ENCODE measurements around the gene XCR1. TPM values are rescaled to one million over a fixed set of nuclear protein-coding genes. Genes with fewer than 3 reads are reported as not detected.

The XCR1 gene
- total and polyA plus RNA-seq, 12 donors, result 0.01 to 0.72 (median 0.09) TPM; not detected in 7

DNA sequence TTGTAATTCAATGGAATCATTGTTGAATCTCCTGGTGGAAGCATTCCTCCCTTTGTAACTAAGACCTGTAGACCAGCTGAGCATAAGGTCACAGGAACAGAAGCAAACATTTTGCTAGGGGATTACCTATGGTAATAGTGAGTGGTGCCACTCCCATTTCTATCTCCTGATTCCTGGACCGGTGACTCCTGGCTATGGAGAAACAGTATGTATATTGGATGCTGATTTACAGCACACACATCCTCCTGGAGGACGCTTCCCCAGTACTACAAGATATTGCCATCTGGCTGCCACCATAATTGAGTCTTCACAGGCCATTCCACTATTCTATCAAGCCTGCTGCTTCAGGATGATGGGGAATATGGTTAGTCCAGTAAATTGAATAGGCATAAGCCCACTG, 33.3 kb upstream of the XCR1 start:
- TF ChIP-seq, protein P1, sequence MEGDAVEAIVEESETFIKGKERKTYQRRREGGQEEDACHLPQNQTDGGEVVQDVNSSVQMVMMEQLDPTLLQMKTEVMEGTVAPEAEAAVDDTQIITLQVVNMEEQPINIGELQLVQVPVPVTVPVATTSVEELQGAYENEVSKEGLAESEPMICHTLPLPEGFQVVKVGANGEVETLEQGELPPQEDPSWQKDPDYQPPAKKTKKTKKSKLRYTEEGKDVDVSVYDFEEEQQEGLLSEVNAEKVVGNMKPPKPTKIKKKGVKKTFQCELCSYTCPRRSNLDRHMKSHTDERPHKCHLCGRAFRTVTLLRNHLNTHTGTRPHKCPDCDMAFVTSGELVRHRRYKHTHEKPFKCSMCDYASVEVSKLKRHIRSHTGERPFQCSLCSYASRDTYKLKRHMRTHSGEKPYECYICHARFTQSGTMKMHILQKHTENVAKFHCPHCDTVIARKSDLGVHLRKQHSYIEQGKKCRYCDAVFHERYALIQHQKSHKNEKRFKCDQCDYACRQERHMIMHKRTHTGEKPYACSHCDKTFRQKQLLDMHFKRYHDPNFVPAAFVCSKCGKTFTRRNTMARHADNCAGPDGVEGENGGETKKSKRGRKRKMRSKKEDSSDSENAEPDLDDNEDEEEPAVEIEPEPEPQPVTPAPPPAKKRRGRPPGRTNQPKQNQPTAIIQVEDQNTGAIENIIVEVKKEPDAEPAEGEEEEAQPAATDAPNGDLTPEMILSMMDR (IDR thresholded peaks at IDR 0.05), result no peak
- H3K27me3 ChIP-seq, result peaks cover 0 to 11% (median 0%) of the 10 kb centered on the region in 7 donors
- ATAC-seq, result no peak
- H3K27ac ChIP-seq, result no peak overlapping the region
- WGBS, 2 donors, result 86 to 89% methylated on average over 2 of the region's 2 CpGs
- no peak overlapping the region for H3K4me3 ChIP-seq
- H3K9me3 ChIP-seq, result no peaks in the 10 kb centered on the region
- intact Hi-C loops (cut with DNase I), result loop anchor here in 3 of 10 donors (5.0 to 10.0 kb wide), 3 partner anchors 48 to 66 kb away; partner anchors contain the start of gene FYCO1 (in 2 of the 3)
- H3K36me3 ChIP-seq, result no peaks in the 10 kb centered on the region
- H3K4me1 ChIP-seq, result peaks cover 0 to 51% (median 19%) of the 10 kb centered on the region in 9 donors
- DNase-seq, result no peak

DNA sequence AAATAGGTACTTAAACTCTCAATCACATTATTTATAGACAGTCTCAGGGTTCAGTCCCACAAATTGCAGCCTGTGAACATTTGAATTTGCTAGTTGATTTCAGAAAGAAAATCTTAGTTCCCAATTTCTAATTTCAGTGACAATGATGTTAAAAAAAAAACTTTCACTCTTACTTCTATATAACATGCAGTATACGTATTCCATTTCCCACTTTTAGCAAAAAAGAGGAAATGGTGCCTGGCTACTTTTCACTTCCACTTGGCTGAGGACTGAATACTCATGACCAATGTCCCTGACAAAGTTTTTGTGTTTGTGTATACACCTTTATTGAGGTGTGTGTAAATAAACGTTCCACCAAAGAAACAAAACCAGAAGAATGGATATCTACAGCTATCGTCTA, 32.1 kb upstream of the XCR1 start:
- 49 to 51% methylated on average over 3 of the region's 3 CpGs for WGBS, 2 donors
- TF ChIP-seq, protein P1 (IDR thresholded peaks at IDR 0.05), result no peak
- peaks cover 0 to 11% (median 0%) of the 10 kb centered on the region in 7 donors for H3K27me3 ChIP-seq
- H3K27ac ChIP-seq, result no peak overlapping the region
- intact Hi-C loops (cut with DNase I), result no loop called here
- no peaks in the 10 kb centered on the region for H3K9me3 ChIP-seq
- peak in 1 of 8 donors; percentile 56 for ATAC-seq
- DNase-seq, result no peak
- H3K4me1 ChIP-seq, result peaks cover 0 to 41% (median 17%) of the 10 kb centered on the region in 9 donors
- no peak overlapping the region for H3K4me3 ChIP-seq
- no peaks in the 10 kb centered on the region for H3K36me3 ChIP-seq

DNA sequence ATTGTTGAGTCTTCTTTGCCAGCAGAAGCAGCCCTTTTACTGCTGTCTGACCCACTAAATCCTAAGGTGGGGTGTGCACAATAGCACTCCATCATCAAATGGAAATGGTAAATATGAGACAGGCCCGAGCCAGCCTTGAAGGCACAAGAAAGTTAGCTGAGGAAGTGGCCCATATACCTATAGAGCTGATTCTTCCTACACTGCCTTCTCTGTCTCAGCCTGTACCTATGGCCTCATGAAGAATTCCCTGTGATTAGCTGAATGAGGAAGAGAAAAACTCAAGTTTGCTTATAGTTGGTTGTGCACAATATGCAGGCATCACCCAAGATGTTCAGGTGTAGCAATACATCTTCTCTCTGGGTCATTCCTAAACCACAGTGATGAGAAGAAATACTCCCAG, 31.7 kb upstream of the XCR1 start:
- no peak for ATAC-seq
- intact Hi-C loops (cut with DNase I), result no loop called here
- H3K4me1 ChIP-seq, result peaks cover 0 to 38% (median 17%) of the 10 kb centered on the region in 9 donors
- no peaks in the 10 kb centered on the region for H3K9me3 ChIP-seq
- no peak overlapping the region for H3K4me3 ChIP-seq
- TF ChIP-seq, protein P1 (IDR thresholded peaks at IDR 0.05), result no peak
- H3K27me3 ChIP-seq, result peaks cover 0 to 11% (median 0%) of the 10 kb centered on the region in 7 donors
- DNase-seq, result no peak
- H3K36me3 ChIP-seq, result no peaks in the 10 kb centered on the region
- 33 to 75% methylated on average over 1 of the region's 1 CpG for WGBS, 2 donors
- H3K27ac ChIP-seq, result no peak overlapping the region

DNA sequence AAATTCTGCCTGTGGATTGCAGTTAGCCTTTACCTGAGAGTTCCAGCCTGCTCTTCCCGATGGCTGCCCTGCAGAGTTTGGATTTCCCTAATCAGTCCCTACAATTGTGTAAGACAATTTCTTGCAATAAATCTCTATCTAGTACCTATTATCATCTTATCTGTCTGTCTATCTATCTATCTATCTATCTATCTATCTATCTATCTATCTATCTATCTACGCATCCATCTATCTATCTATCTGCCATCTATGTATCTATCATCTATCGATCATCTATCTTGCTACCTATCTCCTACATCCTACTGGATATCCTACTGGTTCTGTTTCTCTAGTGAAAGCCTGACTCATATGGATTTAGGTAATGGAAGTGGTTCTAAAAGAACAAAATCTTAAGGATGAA, 30.4 kb upstream of the XCR1 start:
- no peak overlapping the region for H3K4me3 ChIP-seq
- TF ChIP-seq, protein P1 (IDR thresholded peaks at IDR 0.05), result no peak
- H3K36me3 ChIP-seq, result no peaks in the 10 kb centered on the region
- ATAC-seq (no peak), DNase-seq (no peak)
- peaks cover 0 to 29% (median 10%) of the 10 kb centered on the region in 9 donors for H3K4me1 ChIP-seq
- H3K27me3 ChIP-seq, result peaks cover 0 to 11% (median 0%) of the 10 kb centered on the region in 7 donors
- intact Hi-C loops (cut with DNase I), result no loop called here
- 63 to 65% methylated on average over 3 of the region's 3 CpGs for WGBS, 2 donors
- no peaks in the 10 kb centered on the region for H3K9me3 ChIP-seq
- H3K27ac ChIP-seq, result no peak overlapping the region
